IMR-90 (cell line): ENCODE results near the gene TMEM9B. TPM values are rescaled to one million over a fixed set of nuclear protein-coding genes. Genes with fewer than 3 reads are reported as not detected.

ENCODE experiments used
- ATAC-seq: fragments of 200-7000 bp; cut with Tn5 transposase; 2 replicates; pipeline ENCODE4 v1.9.1; 2020; ENCODE audit warnings: low read depth, mild to moderate bottlenecking, moderate library complexity
- BruUV-seq: library from RNA; stranded (reverse); fragments of 400-500 nt; replicated peaks from 2 replicates; lab custom pipeline; 2021; lab: Mats Ljungman, UMichigan
- CTCF ChIA-PET: fragments of 300-600 bp; formaldehyde crosslinking; extraction: SDS; loops from one replicate; lab custom pipeline; 2021; ENCODE audit warnings: antibody characterized with exemption; lab: Yijun Ruan, JAX
- POLR2A ChIA-PET: fragments of 300-600 bp; sonication (Branson Sonifier 250); formaldehyde crosslinking; loops from one replicate; lab custom pipeline; 2022; ENCODE audit warnings: antibody characterized with exemption; ENCODE audit not compliant: unreplicated experiment; lab: Charles Lee
- DNase-seq: peaks from one replicate; pipeline ENCODE4 v3.0.0; 2013
- H2AFZ ChIP-seq: replicated peaks from 2 replicates; pipeline ENCODE3; 2013; ENCODE audit warnings: low read length, mild to moderate bottlenecking; ENCODE audit not compliant: poor library complexity
- H2AK5ac ChIP-seq: 2 replicates; pipeline ENCODE4 v1.6.1; 2013; ENCODE audit warnings: low read depth, low read length, inconsistent platforms
- H2AK9ac ChIP-seq: replicated peaks from 2 replicates; pipeline ENCODE3; 2013; ENCODE audit warnings: mild to moderate bottlenecking, low read depth, low read length, moderate library complexity; ENCODE audit not compliant: poor library complexity
- H2BK120ac ChIP-seq: 2 replicates; pipeline ENCODE4 v1.6.1; 2013; ENCODE audit warnings: low read depth, low read length, inconsistent platforms
- H2BK15ac ChIP-seq: 3 replicates; pipeline ENCODE4 v1.6.1; 2013; ENCODE audit warnings: low read depth, low read length, inconsistent platforms
- H2BK20ac ChIP-seq: 2 replicates; pipeline ENCODE4 v1.6.1; 2013; ENCODE audit warnings: low read depth, mild to moderate bottlenecking, inconsistent platforms, low read length, moderate library complexity
- H2BK5ac ChIP-seq: 2 replicates; pipeline ENCODE4 v1.6.1; 2013; ENCODE audit warnings: mild to moderate bottlenecking, low read depth, low read length, inconsistent platforms; ENCODE audit not compliant: poor library complexity, severe bottlenecking
- H3K14ac ChIP-seq: replicated peaks from 2 replicates; pipeline ENCODE4 v1.6.1; 2013; ENCODE audit warnings: low read depth, low read length, inconsistent platforms
- H3K18ac ChIP-seq: 2 replicates; pipeline ENCODE4 v1.6.1; 2013; ENCODE audit warnings: low read depth, low read length, control low read depth
- H3K23ac ChIP-seq: 2 replicates; pipeline ENCODE4 v1.6.1; 2013; ENCODE audit warnings: low read depth, low read length, inconsistent platforms
- H3K27ac ChIP-seq: 2 replicates; pipeline ENCODE4 v1.5.1; 2013; ENCODE audit warnings: mild to moderate bottlenecking, control low read depth, low read length; ENCODE audit not compliant: insufficient read depth
- H3K27me3 ChIP-seq: 2 replicates; pipeline ENCODE4 v1.6.1; 2013; ENCODE audit warnings: low read length; ENCODE audit not compliant: control insufficient read depth, insufficient read depth
- H3K36me3 ChIP-seq: 2 replicates; pipeline ENCODE4 v1.6.1; 2013; ENCODE audit warnings: low read length, mixed read lengths; ENCODE audit not compliant: control insufficient read depth, insufficient read depth
- H3K4ac ChIP-seq: 2 replicates; pipeline ENCODE4 v1.6.1; 2013; ENCODE audit warnings: low read depth, low read length, inconsistent platforms
- H3K4me1 ChIP-seq: 2 replicates; pipeline ENCODE4 v1.6.1; 2013; ENCODE audit warnings: low read length, mixed read lengths; ENCODE audit not compliant: control insufficient read depth, insufficient read depth
- H3K4me2 ChIP-seq: 2 replicates; pipeline ENCODE4 v1.6.1; 2013; ENCODE audit warnings: low read depth, mild to moderate bottlenecking, control low read depth, low read length, moderate library complexity
- H3K4me3 ChIP-seq: 2 replicates; pipeline ENCODE4 v1.5.1; 2013; ENCODE audit warnings: low read depth, mild to moderate bottlenecking, control low read depth, low read length, moderate library complexity; ENCODE audit not compliant: insufficient read depth
- H3K56ac ChIP-seq: 2 replicates; pipeline ENCODE4 v1.6.1; 2013; ENCODE audit warnings: low read length, inconsistent platforms; ENCODE audit not compliant: insufficient read depth; ENCODE audit errors: extremely low read depth
- H3K79me1 ChIP-seq, 2 experiments: 2 replicates each; pipeline ENCODE4 v1.6.1; 2013; ENCODE audit warnings: low read length in 2 of 2, inconsistent platforms in 1 of 2, low read depth in 1 of 2
- H3K9ac ChIP-seq: 2 replicates; pipeline ENCODE4 v1.6.1; 2013; ENCODE audit warnings: low read depth, low read length, control low read depth
- H3K9me1 ChIP-seq: 2 replicates; pipeline ENCODE4 v1.6.1; 2013; ENCODE audit warnings: low read length, inconsistent platforms; ENCODE audit not compliant: insufficient read depth
- H3K9me3 ChIP-seq: 2 replicates; pipeline ENCODE4 v1.6.1; 2013; ENCODE audit warnings: low read length; ENCODE audit not compliant: control insufficient read depth, insufficient read depth
- H4K20me1 ChIP-seq: 2 replicates; pipeline ENCODE4 v1.6.1; 2013; ENCODE audit warnings: low read length, inconsistent platforms; ENCODE audit not compliant: insufficient read depth
- H4K5ac ChIP-seq: 2 replicates; pipeline ENCODE4 v1.6.1; 2013; ENCODE audit warnings: mild to moderate bottlenecking, low read depth, low read length, control low read depth
- H4K8ac ChIP-seq, 2 experiments: 2 replicates each; pipeline ENCODE4 v1.6.1; 2013; ENCODE audit warnings: low read depth in 2 of 2, low read length in 2 of 2, control low read depth in 1 of 2, inconsistent platforms in 1 of 2
- H4K91ac ChIP-seq: 2 replicates; pipeline ENCODE4 v1.6.1; 2013; ENCODE audit warnings: low read depth, low read length, inconsistent platforms; ENCODE audit not compliant: insufficient read depth
- BHLHE40 ChIP-seq: fragments of 150-350 bp; IDR thresholded peaks from 2 replicates; pipeline ENCODE4 v1.6.1; 2016; ENCODE audit warnings: mild to moderate bottlenecking, low read depth, low read length
- CHD1 ChIP-seq: IDR thresholded peaks from 2 replicates; pipeline ENCODE4 v1.6.1; 2012; ENCODE audit warnings: low read depth, low read length, improper control_type of control experiment
- MAFK ChIP-seq: IDR thresholded peaks from 2 replicates; pipeline ENCODE4 v1.6.1; 2012; ENCODE audit warnings: low read depth, low read length, improper control_type of control experiment
- MAZ ChIP-seq: IDR thresholded peaks from 2 replicates; pipeline ENCODE4 v1.6.1; 2012; ENCODE audit warnings: low read depth, mild to moderate bottlenecking, low read length, improper control_type of control experiment, moderate library complexity, borderline replicate concordance
- POLR2A ChIP-seq: IDR thresholded peaks from 2 replicates; pipeline ENCODE4 v1.6.1; 2012; ENCODE audit warnings: mild to moderate bottlenecking, low read depth, low read length
- RAD21 ChIP-seq: IDR thresholded peaks from 2 replicates; pipeline ENCODE4 v1.6.1; 2012; ENCODE audit warnings: low read length, improper control_type of control experiment
- RCOR1 ChIP-seq: IDR thresholded peaks from 2 replicates; pipeline ENCODE4 v1.6.1; 2012; ENCODE audit warnings: mild to moderate bottlenecking, low read length, improper control_type of control experiment; ENCODE audit not compliant: insufficient replicate concordance
- WGBS, 2 experiments: methylation state at CpG; one replicate each; pipeline versions ENCODE4 v1.1.5 to v1.1.7; 2013; ENCODE audit warnings: missing lambda C conversion rate in 2 of 2; ENCODE audit not compliant: insufficient read length in 1 of 2; ENCODE audit errors: extremely low coverage in 2 of 2; 5-methylcytosine and 5-hydroxymethylcytosine counted together
- dilution Hi-C: fragments of 300-500 bp; cut with HindIII; formaldehyde crosslinking; loops from one replicate; pipeline ENCODE4 v1.14.3; 2018; ENCODE audit warnings: low sequenced_read_pairs; ENCODE audit not compliant: unreplicated experiment
- in situ Hi-C: fragments of 300-500 bp; cut with MboI; formaldehyde crosslinking; loops from 3 replicates; pipeline ENCODE4 v1.14.3; 2019; ENCODE audit warnings: low sequenced_read_pairs, inconsistent platforms, mixed read lengths
- intact Hi-C: fragments of 100-400 bp; cut with micrococcal nuclease; formaldehyde crosslinking; loops from 2 replicates; pipeline ENCODE4 v1.10.0; 2022
- polyA plus RNA-seq, 3 experiments: library from polyadenylated mRNA; depleted of rRNA; stranded (reverse); fragments of >200 nt; gene quantifications; 2 replicates each; pipeline ENCODE4 v1.2.3, GENCODE V29; 2012; ENCODE audit warnings: low replicate concordance in 1 of 3
- total RNA-seq: library from RNA; depleted of rRNA; stranded (reverse); fragments of >200 nt; gene quantifications from 2 replicates; pipeline ENCODE4 v1.2.3, GENCODE V29; 2012
- TF ChIP-seq, protein P1 (sequence below): fragments of 150-350 bp; IDR thresholded peaks from 2 replicates; pipeline ENCODE4 v1.6.1; 2016; ENCODE audit warnings: low read depth, mild to moderate bottlenecking, low read length, moderate library complexity, borderline replicate concordance
- TF ChIP-seq, protein P2 (sequence below): fragments of 150-350 bp; IDR thresholded peaks from 2 replicates; pipeline ENCODE4 v1.6.1; 2017; ENCODE audit warnings: mild to moderate bottlenecking, antibody characterized with exemption, low read length, low read depth
- TF ChIP-seq, protein P3 (sequence below): conservative IDR thresholded peaks from 2 replicates; pipeline ENCODE4 v1.5.1; 2012; ENCODE audit warnings: mild to moderate bottlenecking, low read depth, low read length, improper control_type of control experiment

Gene TMEM9B
- total and polyA plus RNA-seq, 2 of the 4 experiments (the other 2 are of a cell fraction): 24.6 to 25.6 TPM

DNA sequence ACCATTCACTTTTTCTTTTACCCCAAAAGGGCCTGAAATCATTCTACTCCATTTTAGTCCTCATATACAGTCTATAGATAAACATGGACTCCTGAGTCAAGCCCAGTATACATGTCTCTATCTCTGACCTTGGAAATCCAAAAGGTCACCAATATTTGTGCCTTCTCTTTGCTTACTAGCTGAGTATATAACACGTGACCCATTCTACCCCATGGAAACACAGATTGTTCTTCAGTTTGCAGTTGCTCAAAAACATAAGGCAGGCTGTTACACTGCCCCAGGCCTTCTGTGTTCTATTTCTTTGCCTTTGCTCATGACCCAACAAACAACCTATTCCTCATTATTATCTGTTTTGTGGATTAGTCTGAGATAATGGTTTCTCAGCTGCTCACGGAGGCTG is 33.8 kb upstream of the TMEM9B start:
- Histone ChIP-seq H3K23ac (no peak overlapping the region), H3K4me3 (no peak overlapping the region), H3K36me3 (no peaks in the 10 kb centered on the region), H2BK20ac (no peak overlapping the region), H2AK9ac (no peak overlapping the region), H3K9me1 (no peaks in the 10 kb centered on the region; the same call in 1 of the 2 replicates), H4K20me1 (no peaks in the 10 kb centered on the region), H4K8ac (no peak overlapping the region), H2BK5ac (no peak overlapping the region), H3K4ac (no peak overlapping the region), H2AFZ (no peak overlapping the region), H2AK5ac (no peak overlapping the region), H3K14ac (no peak overlapping the region), H3K9me3 (no peaks in the 10 kb centered on the region), H3K18ac (no peak overlapping the region), H3K4me2 (no peak overlapping the region), H4K5ac (no peak overlapping the region), H2BK120ac (no peak overlapping the region), H3K9ac (no peak overlapping the region), H2BK15ac (no peak overlapping the region), H3K27ac (no peak overlapping the region), H3K56ac (no peak overlapping the region), H3K27me3 (no peaks in the 10 kb centered on the region), H3K79me1 (peaks cover 17 to 28% of the 10 kb centered on the region in 2 experiments; a peak in 3 of 4 replicates), H3K4me1 (peaks cover 3% of the 10 kb centered on the region; the same call in 1 of the 2 replicates), H4K91ac (no peak overlapping the region)
- TF ChIP-seq RAD21 (no peak), BHLHE40 (no peak), CHD1 (no peak), MAZ (no peak), MAFK (no peak), RCOR1 (no peak), POLR2A (no peak)
- TF ChIP-seq, protein P1, sequence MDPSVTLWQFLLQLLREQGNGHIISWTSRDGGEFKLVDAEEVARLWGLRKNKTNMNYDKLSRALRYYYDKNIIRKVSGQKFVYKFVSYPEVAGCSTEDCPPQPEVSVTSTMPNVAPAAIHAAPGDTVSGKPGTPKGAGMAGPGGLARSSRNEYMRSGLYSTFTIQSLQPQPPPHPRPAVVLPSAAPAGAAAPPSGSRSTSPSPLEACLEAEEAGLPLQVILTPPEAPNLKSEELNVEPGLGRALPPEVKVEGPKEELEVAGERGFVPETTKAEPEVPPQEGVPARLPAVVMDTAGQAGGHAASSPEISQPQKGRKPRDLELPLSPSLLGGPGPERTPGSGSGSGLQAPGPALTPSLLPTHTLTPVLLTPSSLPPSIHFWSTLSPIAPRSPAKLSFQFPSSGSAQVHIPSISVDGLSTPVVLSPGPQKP: no peak
- TF ChIP-seq, protein P2, sequence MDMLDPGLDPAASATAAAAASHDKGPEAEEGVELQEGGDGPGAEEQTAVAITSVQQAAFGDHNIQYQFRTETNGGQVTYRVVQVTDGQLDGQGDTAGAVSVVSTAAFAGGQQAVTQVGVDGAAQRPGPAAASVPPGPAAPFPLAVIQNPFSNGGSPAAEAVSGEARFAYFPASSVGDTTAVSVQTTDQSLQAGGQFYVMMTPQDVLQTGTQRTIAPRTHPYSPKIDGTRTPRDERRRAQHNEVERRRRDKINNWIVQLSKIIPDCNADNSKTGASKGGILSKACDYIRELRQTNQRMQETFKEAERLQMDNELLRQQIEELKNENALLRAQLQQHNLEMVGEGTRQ: no peak
- TF ChIP-seq, protein P3, sequence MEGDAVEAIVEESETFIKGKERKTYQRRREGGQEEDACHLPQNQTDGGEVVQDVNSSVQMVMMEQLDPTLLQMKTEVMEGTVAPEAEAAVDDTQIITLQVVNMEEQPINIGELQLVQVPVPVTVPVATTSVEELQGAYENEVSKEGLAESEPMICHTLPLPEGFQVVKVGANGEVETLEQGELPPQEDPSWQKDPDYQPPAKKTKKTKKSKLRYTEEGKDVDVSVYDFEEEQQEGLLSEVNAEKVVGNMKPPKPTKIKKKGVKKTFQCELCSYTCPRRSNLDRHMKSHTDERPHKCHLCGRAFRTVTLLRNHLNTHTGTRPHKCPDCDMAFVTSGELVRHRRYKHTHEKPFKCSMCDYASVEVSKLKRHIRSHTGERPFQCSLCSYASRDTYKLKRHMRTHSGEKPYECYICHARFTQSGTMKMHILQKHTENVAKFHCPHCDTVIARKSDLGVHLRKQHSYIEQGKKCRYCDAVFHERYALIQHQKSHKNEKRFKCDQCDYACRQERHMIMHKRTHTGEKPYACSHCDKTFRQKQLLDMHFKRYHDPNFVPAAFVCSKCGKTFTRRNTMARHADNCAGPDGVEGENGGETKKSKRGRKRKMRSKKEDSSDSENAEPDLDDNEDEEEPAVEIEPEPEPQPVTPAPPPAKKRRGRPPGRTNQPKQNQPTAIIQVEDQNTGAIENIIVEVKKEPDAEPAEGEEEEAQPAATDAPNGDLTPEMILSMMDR: no peak
- BruUV-seq: no TSS peak
- DNase-seq (no peak), ATAC-seq (no peak)
- intact Hi-C loops: no loop called here
- CTCF ChIA-PET: interaction anchor here (1.1 kb wide), 1 partner anchor 18 kb away, joined by 3 read pairs; no protein-coding TSS in a partner anchor
- POLR2A ChIA-PET: no interaction called here
- dilution Hi-C loops: no loop called here
- in situ Hi-C loops: no loop called here
- WGBS, 2 experiments: 86% methylated on average over 1 of the region's 2 CpGs; no CpG with 5 or more reads in 1 of the 2 experiments
